NCI-H524 treated with DMSO at 0.1 percent for 48 hours (cell line): Measurements from ENCODE around the gene DPP7.
A peak's percentile ranks its signal among the peaks of the same experiment; 100 is the strongest.

Experiments
- DNase-seq: peaks from one replicate; lab custom pipeline; 2025; lab: John Stamatoyannopoulos, UW

Gene DPP7

DNA sequence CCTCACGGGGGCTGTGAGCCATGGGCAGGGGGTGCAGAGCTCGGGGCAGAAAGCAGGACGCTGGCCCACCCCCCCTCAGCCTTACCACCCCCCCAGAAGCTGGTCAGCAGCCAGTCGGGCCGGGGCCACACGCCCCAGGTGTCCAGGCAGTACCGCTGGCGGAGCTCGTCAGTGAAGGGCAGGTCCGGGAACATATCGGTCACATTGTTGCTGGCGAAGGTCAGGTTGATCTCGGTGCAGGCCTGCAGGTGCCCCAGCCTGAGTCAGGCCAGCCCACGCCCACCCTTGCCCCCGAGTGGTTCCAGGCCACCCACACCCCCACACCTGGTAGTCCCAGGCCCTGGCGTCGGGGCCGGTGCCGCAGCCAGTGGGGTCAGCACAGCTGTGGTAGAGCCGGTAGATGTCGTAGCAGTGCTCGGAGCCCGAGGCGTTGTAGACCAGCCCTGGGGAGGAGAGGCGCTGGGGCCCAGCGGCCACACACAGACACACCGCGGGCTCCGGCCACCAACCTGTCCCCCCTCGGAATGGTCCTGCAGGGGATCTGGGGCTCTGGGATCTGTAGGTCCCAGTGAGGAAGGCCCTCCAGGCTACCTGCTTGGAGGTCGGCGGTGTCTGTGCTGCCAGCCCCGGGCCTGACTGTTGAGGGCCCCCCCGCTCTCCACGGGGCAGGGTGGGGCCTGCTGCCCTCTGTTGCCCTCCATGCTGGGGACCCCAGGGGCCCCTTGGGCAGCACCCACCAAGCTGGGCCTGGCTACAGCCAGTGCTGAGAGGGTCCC, 2.6 kb downstream of the DPP7 start:
- no peak for DNase-seq

DNA sequence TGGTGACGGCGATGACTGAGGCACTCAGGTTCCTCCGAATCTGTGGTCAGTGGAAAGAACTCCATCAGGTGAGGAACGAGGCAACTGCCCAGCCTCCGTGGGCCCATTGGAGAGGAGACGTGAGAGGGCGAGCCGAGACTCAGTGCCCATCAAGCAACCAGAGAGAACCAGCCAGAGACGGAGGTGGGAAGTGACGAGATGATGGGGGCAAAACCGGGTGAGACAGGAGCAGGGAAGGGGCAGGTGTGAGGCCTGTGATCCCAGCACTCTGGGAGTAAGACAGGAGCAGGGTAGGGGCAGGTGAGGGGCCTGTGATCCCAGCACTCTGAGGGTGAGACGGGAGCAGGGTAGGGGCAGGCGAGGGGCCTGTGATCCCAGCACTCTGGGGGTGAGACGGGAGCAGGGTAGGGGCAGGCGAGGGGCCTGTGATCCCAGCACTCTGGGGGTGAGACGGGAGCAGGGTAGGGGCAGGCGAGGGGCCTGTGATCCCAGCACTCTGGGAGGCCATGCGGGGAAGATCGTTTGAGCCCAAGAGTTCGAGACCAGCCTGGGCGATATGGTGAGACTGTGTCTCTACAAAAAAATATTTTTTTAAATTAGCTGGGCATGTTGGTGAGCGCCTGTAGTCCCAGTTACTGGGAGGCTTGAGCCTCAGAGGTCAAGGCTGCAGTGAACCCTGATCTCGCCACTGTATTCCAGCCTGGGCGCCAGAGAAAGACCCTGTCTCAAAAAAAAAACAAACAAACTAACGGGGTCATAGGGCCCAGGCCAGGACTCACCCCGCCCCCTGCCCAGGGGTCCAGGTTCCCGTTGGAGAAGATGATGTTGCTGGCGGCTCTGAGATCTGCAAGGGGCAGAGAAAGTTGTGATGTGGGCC, 3.4 kb downstream of the DPP7 start:
- DNase-seq = no peak

DNA sequence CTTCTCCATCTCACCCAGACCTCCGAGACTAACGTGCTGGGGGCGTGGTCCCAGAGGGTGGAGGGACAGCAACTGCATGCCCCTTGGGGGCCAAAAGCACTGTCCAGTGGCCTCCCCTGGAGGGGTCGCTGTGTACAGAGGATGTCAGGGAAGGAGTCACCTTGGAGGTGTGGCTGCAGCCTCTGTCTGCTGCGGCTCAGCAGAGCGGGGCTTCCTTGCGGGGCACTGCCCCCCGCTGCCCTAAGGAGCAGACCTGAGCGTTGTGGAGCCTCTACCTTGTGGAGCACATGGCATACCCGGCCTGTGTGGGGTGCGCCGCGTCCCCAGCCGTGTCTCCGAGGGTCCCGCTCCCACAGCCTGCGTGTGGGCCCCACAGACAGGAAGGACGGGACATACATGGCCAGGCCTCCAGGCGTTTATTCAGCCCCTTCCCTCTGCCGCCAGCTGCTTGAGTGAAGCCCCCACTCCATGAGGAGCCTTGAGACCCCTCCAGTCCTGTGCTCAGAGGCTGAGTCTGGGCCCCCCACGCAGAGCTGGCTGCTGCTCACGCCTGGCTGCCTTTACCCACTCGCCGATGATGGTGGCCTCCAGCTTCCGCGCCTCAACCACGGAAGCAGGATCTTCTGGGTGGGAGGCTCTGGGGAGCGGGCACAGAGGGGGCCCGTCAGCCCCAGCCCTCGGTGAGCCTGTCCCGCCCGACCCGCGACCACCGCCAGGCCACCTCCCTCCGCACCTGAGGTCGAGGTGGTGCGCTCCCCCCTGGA, 4.2 kb downstream of the DPP7 start:
- DNase-seq = no peak

DNA sequence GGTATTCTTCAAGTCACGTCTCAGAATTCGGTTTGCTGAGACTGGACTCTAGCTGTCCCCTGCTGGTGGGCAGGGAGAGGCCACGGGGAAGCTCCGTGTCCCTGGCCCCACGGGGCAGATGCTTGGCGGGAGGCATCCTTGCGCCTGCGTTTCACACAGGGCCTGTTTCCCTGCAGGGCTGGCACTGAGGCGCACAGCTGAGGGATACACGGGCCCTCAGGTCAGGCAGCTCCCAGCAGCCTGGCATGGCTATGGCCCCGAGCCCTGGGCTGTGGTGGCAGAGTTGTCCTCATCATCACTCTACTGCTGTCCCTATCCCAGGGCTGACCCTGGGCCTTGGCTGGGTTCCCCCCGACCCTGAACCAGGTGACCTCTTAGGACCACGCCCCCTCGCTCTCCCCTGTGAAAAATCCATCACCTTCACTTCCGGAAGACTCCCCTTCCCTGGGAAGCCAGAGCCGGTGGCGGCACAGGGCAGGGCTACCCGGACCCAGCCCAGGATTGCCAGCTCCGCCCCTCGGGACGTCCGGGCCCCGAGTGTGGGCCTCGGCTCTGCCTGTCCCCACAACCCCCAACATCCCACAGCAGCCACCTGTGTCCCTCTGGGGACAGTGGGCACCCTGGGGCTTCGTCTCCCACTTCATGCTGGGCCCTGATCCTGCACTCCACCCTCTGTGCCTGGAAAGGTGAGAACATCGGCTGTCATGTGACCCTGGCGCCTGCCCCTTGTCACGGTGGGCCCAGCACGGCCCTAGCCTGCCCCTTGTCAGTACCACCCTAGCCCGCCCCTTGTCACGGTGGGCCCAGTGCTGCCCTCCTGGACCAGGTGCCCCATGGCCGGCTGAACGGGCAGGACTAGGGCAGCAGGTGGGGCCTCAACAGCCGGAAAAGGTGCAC, 5.0 kb downstream of the DPP7 start:
- no peak for DNase-seq

DNA sequence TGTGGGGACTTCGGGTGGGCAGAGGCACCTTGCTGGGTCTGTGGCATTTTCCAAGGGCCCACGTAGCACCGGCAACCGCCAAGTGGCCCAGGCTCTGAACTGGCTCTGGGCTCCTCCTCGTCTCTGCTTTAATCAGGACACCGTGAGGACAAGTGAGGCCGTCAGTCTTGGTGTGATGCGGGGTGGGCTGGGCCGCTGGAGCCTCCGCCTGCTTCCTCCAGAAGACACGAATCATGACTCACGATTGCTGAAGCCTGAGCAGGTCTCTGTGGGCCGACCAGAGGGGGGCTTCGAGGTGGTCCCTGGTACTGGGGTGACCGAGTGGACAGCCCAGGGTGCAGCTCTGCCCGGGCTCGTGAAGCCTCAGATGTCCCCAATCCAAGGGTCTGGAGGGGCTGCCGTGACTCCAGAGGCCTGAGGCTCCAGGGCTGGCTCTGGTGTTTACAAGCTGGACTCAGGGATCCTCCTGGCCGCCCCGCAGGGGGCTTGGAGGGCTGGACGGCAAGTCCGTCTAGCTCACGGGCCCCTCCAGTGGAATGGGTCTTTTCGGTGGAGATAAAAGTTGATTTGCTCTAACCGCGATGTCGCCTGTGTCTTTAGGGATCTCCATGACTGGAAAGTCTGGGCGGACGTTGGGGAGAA, 5.8 kb downstream of the DPP7 start:
- no peak for DNase-seq

DNA sequence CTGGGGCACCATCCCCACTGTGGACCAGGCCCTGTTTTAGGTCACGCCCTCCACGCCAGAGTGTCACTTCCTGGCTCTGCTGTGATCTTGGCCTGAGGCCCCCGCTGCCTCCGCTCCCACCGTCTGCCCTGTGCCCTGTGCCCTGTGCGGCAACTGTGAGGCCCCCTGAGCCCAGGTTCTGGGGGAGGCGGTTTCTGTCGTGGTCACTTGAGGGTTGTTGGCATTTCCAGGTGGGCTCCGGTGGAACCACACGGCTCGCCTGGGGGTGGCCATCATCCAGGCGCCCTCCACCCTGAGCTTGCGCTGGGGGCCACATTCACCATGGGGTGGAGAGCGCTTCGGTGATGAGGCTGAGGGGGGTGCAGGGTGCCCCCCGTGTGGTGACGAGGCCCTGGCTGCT, 6.6 kb downstream of the DPP7 start:
- no peak for DNase-seq

DNA sequence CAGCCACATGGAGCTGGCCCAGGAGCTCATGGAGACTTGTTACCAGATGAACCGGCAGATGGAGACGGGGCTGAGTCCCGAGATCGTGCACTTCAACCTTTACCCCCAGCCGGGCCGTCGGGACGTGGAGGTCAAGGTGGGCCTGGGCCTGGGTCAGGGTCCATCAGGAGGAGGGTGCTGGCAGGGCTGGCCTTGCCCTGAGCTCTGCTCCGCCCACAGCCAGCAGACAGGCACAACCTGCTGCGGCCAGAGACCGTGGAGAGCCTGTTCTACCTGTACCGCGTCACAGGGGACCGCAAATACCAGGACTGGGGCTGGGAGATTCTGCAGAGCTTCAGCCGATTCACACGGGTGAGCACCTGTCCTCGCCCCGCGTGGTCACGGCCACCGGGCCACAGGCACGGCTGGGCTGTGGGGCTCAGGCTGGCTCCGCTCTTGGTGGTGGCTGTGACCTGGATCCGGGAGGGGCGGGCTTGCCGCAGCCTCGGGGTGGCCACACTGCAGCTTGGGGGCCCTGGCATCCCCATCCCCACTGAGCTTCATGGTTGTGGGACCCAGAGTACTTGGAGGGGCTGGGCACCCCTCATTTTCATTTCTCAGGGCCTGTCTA, 7.1 kb downstream of the DPP7 start:
- no peak for DNase-seq

DNA sequence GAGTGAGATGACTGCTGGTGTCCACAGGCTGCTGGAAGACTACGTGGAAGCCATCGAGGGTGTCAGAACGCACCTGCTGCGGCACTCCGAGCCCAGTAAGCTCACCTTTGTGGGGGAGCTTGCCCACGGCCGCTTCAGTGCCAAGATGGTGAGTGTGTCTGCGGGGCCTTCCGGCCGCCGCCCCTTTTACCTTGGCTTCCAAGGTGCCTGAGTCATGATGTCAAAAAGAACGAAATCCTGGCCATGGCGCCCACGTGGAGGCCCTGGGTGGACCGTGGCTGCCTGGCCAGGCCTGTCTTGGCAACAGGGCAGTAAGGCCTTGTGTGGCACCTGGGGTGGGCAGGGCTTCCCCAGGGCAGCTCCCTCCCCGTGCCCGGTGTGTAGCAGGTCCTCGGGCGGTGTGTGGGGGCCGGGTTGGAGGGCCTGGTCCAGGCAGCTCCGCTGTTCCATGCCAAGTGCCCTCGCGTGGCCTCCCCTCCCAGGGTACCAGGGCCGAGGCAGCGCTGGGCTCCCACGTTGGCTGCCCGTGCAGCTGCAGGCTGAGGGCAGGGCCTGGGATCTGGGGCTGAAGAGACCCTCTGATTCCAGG, 7.8 kb downstream of the DPP7 start:
- no peak for DNase-seq

DNA sequence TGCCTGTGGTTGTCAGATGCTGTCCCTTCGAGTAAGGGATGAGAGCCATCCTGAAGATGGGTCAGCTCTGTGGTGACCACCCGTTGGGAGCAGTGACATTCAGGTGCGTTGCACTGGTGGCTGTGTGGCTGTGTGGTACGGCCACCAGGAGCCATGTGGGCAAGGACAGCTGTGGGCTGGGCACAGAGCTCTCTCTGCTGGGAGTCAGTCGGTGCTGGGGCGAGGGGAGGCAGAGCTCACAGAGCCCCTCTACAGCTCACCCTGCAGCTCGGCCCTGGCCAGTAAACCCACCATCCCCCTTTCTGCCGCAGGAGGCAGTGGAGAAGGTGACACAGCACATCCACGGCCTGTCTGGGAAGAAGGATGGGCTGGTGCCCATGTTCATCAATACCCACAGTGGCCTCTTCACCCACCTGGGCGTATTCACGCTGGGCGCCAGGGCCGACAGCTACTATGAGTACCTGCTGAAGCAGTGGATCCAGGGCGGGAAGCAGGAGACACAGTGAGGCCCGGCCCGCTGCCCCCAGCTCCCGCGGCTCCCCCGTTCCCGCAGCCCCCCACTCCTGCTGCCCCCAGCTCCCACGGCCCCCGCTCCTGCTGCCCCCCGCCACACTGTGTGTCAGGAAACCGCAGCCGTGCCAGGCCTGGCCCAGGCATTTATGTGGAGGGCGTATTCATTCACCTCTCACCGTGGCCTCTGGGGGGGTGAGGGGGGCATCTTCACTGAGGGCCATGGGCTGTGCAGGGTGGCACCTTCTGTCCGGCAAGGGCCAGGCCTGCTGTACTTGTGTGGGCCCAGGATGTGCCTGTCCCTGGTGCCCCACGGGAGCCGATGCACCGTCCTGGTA, 8.5 kb downstream of the DPP7 start:
- DNase-seq = no peak

DNA sequence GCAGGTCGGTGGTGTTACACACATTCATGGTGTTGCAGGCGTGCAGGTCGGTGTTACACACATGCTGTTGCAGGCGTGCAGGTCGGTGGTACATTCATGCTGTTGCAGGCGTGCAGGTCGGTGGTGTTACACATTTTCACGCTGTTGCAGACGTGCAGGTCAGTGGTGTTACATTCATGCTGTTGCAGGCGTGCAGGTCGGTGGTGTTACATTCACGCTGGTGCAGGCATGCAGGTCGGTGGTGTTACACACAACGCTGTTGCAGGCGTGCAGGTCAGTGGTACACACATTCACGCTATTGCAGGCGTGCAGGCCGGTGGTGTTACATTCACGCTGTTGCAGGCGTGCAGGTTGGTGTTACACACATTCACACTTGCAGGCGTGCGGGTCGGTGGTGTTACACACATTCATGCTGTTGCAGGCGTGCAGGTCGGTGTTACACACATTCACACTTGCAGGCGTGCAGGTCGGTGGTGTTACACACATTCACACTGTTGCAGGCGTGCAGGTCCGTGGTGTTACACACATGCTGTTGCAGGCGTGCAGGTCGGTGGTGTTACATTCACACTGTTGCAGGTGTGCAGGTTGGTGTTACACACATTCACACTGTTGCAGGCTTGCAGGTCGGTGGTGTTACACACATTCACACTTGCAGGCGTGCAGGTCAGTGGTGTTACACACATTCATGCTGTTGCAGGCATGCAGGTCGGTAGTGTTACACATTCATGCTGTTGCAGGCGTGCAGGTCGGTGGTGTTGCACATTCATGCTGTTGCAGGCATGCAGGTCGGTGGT, 11.1 kb downstream of the DPP7 start:
- no peak for DNase-seq

DNA sequence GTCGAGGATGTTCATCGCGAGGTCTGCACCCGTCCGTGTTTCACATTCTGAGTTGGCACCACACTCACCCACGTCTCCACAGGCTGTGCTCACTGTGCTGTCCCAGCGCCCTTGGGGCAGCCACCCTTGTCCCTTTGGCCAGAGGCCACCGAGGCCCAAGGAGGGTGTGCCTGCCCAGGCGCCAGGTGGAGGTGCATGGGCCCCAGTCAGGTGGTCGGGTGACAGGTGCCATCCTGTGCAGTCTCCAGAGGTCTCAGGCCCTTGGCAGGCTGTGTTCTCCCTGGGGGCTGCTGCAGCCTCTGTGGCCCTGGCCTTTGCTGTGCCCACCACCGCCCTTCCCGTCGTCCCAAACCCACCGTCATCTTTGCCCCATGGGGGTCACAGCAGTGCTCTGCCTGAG, 15.3 kb downstream of the DPP7 start:
- no peak for DNase-seq

DNA sequence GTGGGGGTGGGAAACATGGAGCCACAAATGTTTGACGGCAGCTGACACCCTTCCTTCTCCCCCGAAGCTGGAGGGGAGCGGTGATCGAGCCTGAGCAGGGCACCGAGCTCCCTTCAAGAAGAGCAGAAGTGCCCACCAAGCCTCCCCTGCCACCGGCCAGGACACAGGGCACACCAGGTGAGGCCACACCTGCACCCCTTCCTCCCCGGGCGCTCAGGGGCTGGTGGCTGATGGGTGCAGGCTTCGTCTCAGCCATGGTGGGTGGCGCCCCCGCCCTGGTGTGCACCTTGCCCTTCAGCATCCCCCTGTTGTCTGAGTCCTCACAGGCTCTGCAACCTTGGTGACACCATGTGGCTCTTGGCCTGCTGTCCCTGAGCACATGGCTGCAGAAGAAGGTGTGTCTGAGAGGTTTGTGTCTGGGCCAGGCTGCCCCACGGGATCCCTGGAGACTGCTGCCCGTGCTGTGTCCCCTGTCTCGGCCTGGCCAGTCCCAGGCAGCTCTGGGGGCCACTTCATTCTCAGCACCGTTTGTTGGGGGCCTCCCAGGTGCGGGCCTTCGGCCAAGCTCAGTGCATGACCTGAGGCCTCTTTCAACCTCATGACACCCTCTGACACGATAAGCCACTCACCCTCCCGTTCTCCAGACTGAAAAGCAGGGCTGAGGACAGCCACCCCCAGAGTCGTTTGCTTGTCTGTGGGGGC, 16.6 kb downstream of the DPP7 start:
- no peak for DNase-seq

DNA sequence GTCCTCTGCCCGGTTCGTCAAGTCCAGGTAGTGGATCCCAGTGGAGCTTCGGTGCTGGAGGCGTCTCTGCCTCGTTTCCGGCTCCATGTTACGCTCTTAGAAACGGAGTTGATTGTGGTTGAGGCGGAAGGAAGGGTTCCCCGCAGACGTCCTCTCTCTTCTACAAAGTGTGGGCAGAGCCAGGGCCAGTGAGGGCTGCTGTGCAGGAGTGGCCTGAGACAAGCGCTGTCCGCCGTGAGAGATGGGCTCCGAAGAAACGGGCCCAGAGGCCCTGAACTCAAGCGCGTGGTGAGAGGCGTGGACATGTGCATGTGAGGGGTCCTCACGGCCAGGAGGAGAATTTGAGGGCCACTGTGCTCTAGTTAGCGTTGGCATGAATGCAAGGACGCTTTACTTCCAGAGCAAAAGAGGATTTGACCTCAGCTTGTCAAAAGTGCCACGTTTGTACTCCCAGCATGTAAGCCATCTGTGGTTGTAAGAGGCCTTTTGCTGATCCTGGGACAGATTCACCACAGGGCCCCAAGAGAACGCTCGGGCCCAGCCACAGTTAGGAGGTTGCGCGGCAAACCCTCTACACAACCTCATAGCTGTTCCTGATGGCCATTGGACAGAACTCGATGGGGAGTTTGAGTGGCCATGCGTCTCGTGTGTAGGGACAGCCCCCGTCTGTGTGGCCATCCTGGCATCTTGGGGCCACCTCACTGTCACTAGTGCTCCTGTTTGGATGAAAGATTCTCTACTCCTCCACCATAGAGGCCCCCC, 17.6 kb downstream of the DPP7 start:
- no peak for DNase-seq

DNA sequence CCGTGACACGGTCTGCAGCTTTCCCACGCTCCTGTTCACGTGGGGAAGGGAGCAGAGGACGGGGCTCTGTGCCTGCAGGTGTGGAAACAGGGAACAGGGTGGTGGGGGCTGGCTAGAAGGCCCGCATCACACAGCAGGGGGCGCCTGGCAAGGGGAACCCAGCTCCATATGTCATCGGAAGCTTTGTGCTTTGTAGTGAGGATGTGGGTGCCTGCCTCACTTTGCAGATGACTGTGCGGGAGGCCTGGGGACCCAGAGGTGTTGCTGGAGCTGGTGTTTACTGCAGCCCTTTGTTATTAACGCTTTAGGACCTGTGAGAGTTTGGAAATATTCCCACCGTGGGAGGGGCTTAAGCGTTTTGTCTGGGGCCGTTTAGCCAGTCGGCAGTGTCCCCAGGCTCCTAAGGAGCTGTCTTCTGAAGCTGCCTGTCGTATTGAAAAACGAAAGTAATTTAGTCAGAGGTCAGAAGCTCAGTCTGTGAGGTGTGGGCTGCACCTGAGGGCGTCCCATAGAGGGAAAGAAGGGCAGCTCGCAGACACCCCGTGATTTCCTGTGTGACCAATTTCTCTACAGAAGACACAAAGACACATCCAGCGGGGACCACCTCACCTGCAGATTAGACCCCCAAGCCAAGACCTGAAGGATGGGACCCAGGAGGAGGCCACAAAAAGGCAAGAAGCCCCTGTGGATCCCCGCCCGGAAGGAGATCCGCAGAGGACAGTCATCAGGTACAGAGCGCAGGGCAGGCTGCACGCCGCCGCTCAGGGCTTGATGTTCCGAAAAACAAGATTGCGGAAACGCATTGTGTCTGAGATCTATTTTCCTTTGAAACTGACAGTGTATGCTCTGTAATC, 18.6 kb downstream of the DPP7 start:
- no peak for DNase-seq

DNA sequence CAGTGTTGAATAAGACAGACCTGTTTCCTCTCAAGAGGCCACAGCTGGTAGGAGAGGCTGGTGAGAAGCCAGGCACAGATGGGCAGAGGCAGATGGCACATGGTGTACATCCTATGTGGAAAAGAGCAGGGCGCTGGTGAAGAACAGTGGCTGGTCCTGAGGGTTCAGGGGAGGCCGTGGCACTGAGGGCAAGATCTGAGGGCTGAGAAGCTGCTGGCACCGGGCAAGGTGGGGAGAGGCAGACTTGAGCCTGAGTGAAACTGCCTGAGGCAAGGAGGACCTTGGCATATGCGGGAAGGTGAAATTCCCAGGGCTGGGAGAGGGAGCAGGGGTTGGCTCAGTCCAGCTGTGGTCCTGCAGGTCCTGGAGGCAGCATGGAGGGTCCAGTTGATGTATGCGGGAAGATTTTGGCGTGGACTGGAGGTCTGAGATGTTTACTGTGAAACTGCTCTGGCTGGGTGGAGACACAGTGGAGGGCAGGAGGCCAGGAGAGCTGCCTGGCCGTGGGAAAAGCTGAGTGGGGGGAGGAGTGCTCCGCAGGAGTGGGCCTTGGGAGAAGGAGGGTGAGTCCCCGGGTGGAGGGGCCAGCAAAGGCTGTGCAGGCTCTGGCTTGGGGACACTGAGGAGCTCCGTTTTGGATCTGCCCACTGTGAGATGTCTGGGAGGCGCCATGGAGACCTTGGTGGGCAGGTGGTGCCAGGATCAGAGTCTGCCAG, 25.1 kb downstream of the DPP7 start:
- DNase-seq = peak; percentile 77
